Purkinje cell (primary cell): ENCODE measurements around the gene KLHL29. TPM values are rescaled to one million over a fixed set of nuclear protein-coding genes. Genes with fewer than 3 reads are reported as not detected.

Experiments
- polyA plus RNA-seq: library from polyadenylated mRNA; unstranded; fragments of >200 nt; fragmentation: Nextera tagmentation; gene quantifications from 2 replicates; pipeline ENCODE4 v1.2.1, GENCODE V29; 2014

KLHL29 gene
- polyA plus RNA-seq: 3.2 and 5.2 TPM in 2 replicates

DNA sequence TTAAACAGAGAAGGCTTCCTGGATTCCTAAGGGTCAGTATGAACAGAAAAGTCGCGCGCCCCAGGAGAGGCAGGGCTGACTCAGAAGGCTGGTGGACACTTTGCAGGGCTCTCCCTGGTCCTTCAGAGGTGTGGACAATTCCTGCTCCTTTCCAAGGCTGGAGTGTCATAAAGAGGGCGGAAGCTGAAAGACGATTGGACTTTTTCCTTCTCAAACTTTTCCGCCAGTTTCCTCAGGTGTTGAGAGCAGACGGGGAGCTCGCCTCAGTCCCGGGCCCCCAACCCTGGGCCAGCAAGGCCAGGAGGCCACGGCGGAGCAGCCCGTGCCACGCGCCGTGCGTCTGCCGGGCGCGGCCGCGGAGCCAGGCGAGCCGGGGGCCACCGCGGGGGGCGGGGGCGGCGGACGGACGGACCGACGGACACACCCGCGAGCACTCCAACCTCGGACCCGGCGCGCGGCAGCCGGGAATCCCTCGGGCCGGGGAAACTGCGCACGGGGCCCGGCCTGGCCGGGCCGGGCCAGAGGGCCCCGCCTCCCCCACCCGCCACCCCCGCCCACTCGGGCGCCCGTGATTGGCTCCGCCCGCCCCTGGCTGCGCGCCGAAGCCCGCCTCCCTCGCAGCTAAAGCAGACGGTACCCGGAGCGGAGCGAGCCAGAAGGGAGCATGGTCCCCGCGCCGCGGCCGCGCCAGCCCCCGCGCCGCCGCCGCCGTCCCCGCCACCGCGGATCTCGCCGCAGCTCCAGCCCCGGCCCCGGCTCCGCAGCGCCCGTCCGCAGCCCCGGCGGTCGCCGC lies at the start of gene KLHL29:
KLHL29 (plus strand) TSS at position 629 of the 793 bp plus-strand sequence. CDS start 177,018 bp downstream, outside the sequence.

